Measurements from ENCODE around the gene FBXO41.

The FBXO41 gene

GRCh38 chr2:73238976-73239375, 45.3 kb downstream of the FBXO41 start:
- TF ChIP-seq, protein P1, sequence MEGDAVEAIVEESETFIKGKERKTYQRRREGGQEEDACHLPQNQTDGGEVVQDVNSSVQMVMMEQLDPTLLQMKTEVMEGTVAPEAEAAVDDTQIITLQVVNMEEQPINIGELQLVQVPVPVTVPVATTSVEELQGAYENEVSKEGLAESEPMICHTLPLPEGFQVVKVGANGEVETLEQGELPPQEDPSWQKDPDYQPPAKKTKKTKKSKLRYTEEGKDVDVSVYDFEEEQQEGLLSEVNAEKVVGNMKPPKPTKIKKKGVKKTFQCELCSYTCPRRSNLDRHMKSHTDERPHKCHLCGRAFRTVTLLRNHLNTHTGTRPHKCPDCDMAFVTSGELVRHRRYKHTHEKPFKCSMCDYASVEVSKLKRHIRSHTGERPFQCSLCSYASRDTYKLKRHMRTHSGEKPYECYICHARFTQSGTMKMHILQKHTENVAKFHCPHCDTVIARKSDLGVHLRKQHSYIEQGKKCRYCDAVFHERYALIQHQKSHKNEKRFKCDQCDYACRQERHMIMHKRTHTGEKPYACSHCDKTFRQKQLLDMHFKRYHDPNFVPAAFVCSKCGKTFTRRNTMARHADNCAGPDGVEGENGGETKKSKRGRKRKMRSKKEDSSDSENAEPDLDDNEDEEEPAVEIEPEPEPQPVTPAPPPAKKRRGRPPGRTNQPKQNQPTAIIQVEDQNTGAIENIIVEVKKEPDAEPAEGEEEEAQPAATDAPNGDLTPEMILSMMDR (conservative IDR thresholded peaks at IDR 0.05; ENCODE audit: low read depth, low read length) = no peak
- no peak for DNase-seq (ENCODE audit: low read depth)
- no peak overlapping the region for H3K4me3 ChIP-seq (ENCODE audit: low read length)

- no peak for DNase-seq (ENCODE audit: low read depth)
- H3K4me3 ChIP-seq (ENCODE audit: low read length) = no peak overlapping the region
- TF ChIP-seq, protein P1 (conservative IDR thresholded peaks at IDR 0.05; ENCODE audit: low read depth, low read length) = no peak
These were observed 46.1 kb downstream of the FBXO41 start for GRCh38 chr2:73238149-73238548.

- no peak overlapping the region for H3K4me3 ChIP-seq (ENCODE audit: low read length)
- DNase-seq (ENCODE audit: low read depth) = no peak
- TF ChIP-seq, protein P1 (conservative IDR thresholded peaks at IDR 0.05; ENCODE audit: low read depth, low read length) = no peak
These were observed 47.1 kb downstream of the FBXO41 start for GRCh38 chr2:73237168-73237567.

DNA sequence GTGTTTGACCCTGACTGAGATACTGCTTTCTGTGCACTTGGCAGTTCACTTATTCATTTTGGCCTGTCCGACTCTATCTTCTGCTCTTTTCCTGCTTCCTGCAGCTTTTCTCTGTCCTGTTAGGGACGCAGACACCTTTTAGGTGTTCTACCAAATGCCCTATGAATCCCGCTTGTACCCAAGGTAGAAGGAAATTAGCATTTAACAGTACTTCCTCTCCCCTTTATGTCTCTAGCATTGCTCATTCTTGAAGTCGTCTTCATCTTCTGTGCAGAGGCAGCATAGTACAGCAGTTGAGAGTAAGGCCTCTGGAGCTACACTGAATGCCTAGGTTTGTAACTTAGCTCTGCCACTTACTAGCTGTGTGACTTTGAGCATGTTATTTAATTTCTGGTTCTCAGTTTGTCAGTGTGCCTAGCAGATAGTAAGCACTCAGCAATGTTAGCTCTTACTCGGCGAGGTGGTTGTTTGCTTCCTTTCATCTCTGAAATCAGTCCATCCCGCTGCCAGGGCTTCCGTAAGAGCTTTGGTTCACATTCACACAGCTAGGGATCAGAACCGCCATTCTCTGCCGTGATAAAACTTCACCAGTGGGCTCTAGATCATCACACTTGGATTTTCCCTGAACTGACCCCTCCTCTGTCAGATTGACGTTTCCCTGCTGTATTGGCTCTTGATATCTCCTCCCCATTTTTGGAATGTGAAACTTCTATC, 48.8 kb downstream of the FBXO41 start:
- TF ChIP-seq, protein P1 (conservative IDR thresholded peaks at IDR 0.05; ENCODE audit: low read depth, low read length) = no peak
- H3K4me3 ChIP-seq (ENCODE audit: low read length) = peak overlapping the region; percentile 96
- no peak for DNase-seq (ENCODE audit: low read depth)

GRCh38 chr2:73233932-73234832, 50.1 kb downstream of the FBXO41 start, which contains the start of gene CCT7:
CCT7 (plus strand) TSS chr2:73234308; CDS start chr2:73234379, 71 bp downstream.
- TF ChIP-seq, protein P1 (conservative IDR thresholded peaks at IDR 0.05; ENCODE audit: low read depth, low read length) = no peak
- DNase-seq (ENCODE audit: low read depth) = peak; percentile 68
- H3K4me3 ChIP-seq (ENCODE audit: low read length) = peak within 1 kb of the TSS; percentile 96

DNA sequence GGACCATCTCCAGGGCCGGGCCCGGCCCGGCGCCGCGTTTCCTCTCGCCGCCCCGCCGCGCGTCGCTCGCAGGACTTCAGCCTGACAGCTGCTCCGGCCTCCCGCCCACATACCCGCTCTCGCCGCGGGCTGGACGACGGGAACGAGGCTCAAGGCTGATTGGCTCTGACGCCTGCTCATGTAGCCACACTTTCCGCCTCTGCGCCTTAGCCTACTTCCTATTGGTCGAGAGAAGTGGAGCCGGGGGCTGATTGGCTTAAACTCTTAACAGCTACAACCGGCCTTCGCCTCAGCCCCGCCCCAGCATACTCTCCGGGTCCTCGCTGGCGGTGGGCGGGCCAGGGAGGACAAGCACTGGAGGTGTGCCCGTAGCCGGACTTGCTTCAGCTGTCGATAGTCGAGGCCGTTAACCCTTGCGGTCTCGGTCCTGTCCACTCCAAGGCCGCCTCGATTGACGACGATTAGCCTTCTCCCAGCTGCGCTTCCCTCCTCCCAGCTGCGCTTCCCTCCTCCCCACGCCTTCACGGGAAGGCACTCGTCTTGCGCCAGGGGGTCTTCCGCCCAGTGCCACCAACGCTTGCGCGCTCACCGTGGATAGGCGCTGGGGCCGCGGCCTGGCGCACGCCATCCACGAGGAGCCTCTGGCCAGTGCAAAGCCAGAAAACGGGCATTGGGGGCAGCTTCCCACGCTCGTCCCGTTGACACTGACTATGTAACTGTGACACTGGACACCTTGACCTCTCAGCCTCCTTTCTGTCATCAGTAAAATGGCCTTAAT, 50.9 kb downstream of the FBXO41 start, which contains the start of gene PRADC1:
PRADC1 (minus strand) TSS at position 86 of the 778 bp plus-strand sequence; CDS start at position 7, 79 bp downstream.
- TF ChIP-seq, protein P1 (conservative IDR thresholded peaks at IDR 0.05; ENCODE audit: low read depth, low read length) = no peak

More for the DNA sequence above, 50.9 kb downstream of the FBXO41 start, which contains the start of gene PRADC1:
- peak within 1 kb of the TSS; percentile 96 for H3K4me3 ChIP-seq (ENCODE audit: low read length)
- DNase-seq (ENCODE audit: low read depth) = peak; percentile 99
